ENCODE data around the gene GRID1.

GRID1 gene

GRCh38 chr10:85623758-85624157 is 742.8 kb downstream of the GRID1 start:
- DNase-seq: no peak

DNA sequence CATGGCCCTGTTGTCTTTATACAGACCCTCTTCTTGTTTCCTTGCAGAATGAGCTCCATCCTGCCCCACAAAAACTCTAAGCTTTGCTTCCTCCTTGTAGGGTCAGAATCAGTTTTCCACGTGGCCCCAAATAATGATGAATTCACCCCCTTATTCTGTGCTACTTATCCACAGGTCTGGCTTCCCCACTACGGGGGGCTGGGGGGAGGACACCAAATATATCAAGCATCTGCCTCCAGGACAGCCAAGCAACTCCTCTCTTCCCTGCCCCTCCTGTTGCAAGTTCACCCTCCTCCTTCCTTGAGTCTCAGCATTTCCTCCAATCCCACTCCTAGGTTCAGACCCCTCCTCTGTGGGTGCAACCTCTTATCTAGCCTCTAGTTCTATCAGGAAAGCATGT is 743.3 kb downstream of the GRID1 start:
- no peak for DNase-seq

DNA sequence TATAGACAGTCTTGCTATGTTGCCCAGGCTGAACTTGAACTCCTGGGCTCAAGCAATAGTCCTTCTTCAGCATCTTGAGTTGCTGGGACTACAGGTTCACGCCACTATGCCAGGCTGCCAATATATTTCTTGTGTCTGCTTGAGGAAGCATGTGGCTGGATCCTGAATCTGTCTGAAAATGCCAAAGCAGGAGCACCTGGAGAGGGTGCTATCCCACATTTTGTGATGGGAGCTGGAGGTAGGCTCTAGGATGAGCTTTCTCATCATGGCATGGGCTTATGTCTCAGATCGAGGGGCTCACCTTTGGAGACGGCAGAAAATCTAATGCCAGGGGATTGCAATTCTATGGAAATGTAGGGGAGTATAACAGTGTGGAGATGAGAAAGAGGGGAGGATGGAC is 744.2 kb downstream of the GRID1 start:
- no peak for DNase-seq

DNA sequence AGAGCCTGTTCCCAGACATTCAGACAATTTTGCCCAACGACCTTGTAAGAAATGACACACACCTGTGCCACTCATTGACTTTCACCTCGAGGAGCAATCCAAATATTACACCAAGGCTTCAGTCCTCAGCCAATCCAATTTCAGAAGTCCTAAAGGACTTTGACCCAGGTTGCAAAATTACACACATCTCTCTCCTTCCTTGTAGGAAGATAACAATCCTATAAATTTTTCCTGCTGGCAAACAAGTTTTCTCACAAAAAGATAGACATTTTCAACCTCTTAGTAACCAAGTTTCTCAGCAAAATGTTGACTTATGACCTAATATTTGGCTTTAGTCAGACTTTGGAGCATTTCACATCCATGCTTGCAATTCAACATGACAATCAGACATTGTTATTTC is 745.0 kb downstream of the GRID1 start:
- no peak for DNase-seq

GRCh38 chr10:85620807-85621206 is 745.8 kb downstream of the GRID1 start:
- DNase-seq: no peak

GRCh38 chr10:85619832-85620231 is 746.8 kb downstream of the GRID1 start:
- DNase-seq: no peak

DNA sequence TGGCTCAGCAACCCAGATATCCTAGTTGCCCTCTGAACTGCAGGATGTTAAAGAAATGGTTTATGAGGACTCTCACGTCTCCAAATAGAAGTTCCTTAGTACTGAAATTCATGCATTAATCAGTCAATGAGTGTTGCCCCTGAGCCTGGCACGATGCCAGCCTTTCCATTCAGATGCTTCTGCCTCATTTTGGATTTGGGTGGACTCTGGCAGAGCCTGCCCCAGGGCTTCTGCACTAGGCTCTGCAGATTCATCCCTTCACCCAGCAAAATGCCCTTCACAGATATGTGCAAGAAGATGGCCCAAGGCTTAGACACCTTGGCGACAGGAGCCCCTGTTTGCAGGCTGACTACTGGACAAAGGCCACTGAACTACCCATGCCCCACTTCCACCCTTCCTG is 747.8 kb downstream of the GRID1 start:
- no peak for DNase-seq

DNA sequence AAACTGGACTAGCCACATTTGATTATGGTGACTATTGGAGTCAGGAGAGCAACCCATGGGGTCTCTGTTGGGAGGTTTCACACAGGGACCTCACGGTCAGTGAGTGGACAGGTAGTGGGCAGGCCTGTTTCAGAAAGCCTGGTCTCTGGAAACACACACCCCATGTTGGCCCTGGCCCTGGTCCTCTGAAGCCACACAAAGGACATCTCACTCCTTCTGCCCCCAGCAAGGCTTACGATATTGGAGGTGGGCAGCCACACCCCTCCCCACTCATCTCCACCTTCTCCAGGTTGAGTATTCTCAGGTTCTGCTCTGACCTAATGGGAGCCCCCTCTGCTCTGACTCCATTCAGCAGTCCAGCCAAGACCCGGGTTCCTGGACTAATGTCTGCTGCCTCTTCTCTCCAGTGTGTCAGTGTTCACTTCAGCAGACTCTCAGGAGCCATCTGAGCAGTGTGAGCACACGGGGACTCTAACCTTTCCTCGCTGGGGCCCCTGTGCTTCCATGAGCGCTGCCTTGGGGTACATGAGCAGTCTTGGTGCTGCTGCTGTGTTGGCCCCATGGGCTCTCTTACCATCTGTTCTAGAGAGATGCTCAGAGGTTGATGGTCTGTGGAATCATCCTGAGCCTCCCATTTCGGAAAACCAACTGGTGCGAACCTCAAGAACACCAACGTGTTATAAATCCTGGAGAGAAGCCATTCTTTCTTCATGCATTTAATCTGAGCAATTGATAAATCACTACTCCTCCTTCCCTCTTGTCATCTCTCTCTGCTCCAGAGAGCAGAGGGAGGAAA is 748.6 kb downstream of the GRID1 start:
- DNase-seq: no peak

DNA sequence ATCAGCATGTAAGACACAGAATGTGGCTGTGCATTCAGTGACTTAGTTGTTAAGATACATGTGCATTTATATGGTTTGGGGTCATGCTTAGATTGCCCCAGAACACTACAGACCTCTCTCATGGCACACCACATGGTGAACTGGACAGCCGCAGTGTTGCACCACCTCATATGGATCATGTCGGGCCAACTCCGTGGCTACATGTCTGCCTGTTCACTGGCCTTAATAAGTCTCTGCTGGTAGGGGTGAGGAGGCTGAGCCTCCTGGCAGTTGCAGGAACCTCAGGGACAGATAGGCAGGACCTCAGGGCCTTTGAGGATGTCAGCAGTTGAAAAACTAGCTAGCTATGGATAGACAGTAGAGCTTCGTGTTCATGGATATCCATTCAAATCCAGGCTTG is 751.0 kb downstream of the GRID1 start:
- no peak for DNase-seq

DNA sequence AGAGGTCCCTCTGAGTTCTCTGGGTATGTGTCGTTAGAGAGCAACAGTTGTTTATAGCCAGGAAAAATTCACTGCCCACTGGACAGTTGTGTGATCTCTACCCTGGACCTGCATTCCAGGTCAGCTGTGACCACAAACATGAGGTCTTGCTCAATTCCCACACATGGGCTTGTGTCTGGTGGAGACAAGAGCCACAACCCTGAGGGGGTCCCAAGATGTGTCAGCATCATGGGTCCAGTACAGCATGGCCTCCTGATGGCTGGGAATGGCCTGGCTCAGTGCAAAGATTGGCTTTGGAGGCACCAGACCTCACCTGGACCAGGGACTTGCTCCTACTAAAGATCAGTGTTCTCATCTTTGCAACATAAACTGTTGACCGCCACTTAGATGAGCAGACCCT is 751.6 kb downstream of the GRID1 start:
- DNase-seq: no peak

GRCh38 chr10:85614566-85614965 is 752.0 kb downstream of the GRID1 start:
- no peak for DNase-seq

GRCh38 chr10:85613391-85613790 is 753.2 kb downstream of the GRID1 start:
- no peak for DNase-seq

DNA sequence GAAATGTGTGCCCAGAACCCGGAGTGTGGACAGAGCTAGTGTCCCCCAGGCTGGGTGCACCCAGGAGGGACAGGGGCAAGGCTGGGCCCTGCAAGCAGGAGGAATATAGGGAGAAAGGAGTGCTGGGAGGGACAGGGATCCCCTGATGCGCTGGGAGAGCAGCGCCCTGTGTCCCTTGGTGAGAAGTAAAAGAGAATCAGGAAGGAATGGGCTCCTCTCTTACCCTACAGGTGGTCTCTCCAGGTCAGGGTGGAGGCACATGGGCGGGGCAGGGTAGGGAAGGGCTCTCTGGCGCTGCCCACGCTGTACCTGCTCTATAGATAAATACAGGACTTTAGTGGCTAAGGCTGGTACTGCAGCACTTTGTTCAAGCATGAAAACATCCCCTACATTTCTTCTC is 753.8 kb downstream of the GRID1 start:
- DNase-seq: no peak

GRCh38 chr10:85612378-85612775 is 754.2 kb downstream of the GRID1 start:
- DNase-seq: no peak

GRCh38 chr10:85611746-85612377 is 754.7 kb downstream of the GRID1 start:
- DNase-seq: no peak

DNA sequence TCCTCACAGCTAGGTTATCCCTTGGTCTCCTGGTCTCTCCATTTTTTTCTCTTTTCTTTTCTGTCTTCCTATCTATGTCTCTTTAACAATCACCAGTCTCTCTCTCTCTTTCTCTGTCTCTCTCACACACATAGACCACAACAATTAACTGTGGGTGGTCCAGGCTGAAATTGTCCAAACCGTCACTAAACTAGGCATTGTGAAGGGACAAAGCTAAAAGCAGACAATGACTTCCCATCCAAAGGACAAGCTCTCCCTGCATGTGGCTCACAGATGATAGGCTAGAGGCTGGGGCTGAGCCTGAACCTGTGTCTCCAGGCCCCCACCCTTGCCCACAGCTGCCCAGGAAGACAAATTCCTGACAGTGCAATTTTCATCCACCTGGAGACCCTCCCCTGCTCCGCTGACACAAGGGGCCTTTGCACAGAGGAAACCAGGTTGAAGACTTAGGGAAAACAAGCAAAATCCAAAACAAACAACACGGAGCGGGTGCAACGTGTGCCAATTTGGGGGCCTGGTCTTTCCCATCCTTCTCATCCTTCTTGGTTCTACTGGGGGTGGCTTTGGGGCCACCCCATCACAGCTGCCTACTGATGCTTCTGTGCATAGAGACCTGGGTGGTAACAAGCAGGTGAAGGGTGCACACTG is 755.4 kb downstream of the GRID1 start:
- DNase-seq: no peak

- DNase-seq: no peak
These were observed 756.1 kb downstream of the GRID1 start for GRCh38 chr10:85610381-85611092.

GRCh38 chr10:85609509-85609908 is 757.1 kb downstream of the GRID1 start:
- DNase-seq: no peak

GRCh38 chr10:85608706-85609105 is 757.9 kb downstream of the GRID1 start:
- DNase-seq: no peak

DNA sequence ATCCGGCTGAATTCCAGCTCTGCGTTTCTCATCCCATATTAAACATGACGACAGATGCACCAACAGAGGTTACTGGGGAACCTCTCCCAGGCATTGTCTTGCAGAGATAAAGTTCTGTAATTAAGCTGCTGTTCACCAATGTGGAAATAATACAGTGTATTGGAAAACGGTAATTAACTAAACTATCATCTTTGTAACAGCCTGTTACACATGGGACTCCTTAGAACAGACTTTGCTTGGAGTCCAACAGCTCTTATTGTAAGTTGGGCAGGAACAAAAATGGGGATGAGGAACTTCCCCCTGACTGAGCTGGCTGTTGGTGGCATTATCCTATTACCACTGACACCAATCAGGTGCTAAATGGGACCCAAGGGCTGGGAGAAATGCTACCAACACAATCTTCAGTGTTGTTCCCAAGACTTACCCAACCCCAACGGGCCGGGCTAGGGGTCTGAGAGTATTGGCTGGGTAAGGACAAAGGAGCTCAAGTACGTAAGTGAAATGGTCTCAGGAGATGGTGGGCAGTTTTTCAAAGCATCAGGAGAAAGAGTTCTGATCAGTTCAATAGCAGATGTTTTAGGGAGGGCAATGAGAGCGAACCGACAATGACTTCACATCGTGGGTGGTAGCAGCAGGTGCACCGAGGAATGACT is 759.4 kb downstream of the GRID1 start:
- DNase-seq: no peak

GRCh38 chr10:85606401-85606800 is 760.2 kb downstream of the GRID1 start:
- no peak for DNase-seq

GRCh38 chr10:85604884-85605283 is 761.7 kb downstream of the GRID1 start:
- no peak for DNase-seq

- no peak for DNase-seq
These were observed 762.4 kb downstream of the GRID1 start for GRCh38 chr10:85604136-85604725.

All from hematopoietic multipotent progenitor cell treated with erythropoietin and hydrocortisone succinate and interleukin-3 and kit ligand, for 8 days (in vitro differentiated cells).